ENCODE measurements around the gene PJVK. TPM values are rescaled to one million over a fixed set of nuclear protein-coding genes. Genes with fewer than 3 reads are reported as not detected.

PJVK gene
- polyA plus RNA-seq, 1 experiment, result 1.5 TPM

GRCh38 chr2:178415979-178416378 lies 35.2 kb upstream of the PJVK start:
- CTCF ChIA-PET, result interaction anchor here (1.5 to 8.8 kb wide), 7 partner anchors 15 to 303 kb away, joined by 3 to 175 read pairs (median 8); partner anchors contain the start of gene RBM45
- DNase-seq (ENCODE audit: low read depth), result no peak
- TF ChIP-seq, protein P1, sequence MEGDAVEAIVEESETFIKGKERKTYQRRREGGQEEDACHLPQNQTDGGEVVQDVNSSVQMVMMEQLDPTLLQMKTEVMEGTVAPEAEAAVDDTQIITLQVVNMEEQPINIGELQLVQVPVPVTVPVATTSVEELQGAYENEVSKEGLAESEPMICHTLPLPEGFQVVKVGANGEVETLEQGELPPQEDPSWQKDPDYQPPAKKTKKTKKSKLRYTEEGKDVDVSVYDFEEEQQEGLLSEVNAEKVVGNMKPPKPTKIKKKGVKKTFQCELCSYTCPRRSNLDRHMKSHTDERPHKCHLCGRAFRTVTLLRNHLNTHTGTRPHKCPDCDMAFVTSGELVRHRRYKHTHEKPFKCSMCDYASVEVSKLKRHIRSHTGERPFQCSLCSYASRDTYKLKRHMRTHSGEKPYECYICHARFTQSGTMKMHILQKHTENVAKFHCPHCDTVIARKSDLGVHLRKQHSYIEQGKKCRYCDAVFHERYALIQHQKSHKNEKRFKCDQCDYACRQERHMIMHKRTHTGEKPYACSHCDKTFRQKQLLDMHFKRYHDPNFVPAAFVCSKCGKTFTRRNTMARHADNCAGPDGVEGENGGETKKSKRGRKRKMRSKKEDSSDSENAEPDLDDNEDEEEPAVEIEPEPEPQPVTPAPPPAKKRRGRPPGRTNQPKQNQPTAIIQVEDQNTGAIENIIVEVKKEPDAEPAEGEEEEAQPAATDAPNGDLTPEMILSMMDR (IDR thresholded peaks at IDR 0.05; ENCODE audit: insufficient read depth, low read depth, low read length), result no peak
- POLR2A ChIA-PET, result no interaction called here
- Histone ChIP-seq H3K27me3 (ENCODE audit: control insufficient read depth, insufficient read depth, low read length) (no peaks in the 10 kb centered on the region), H3K36me3 (ENCODE audit: control insufficient read depth, insufficient read depth, low read length) (no peaks in the 10 kb centered on the region), H3K4me3 (ENCODE audit: low read depth, low read length) (no peak overlapping the region)

DNA sequence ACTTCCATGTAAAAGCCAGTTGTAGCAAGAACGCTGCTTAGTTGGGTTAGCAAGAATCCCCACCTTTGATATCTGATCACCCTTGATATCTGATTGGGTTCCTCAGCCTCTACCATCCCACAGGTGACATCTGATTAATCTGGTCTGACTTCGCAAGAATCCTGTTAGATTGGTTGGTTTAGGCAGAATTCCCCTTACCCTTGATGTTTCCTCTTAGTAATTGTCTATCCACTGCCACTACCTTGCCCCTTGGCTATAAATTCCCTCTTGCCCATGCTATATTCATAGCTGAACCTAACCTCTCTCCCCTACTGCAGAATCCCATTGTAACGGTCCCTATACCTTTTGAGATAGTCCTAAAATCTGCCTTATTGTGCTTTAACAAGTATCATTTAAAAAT lies 33.3 kb upstream of the PJVK start:
- no peaks in the 10 kb centered on the region for H3K36me3 ChIP-seq (ENCODE audit: control insufficient read depth, insufficient read depth, low read length)
- no peak overlapping the region for H3K4me3 ChIP-seq (ENCODE audit: low read depth, low read length)
- H3K27me3 ChIP-seq (ENCODE audit: control insufficient read depth, insufficient read depth, low read length), result no peaks in the 10 kb centered on the region
- TF ChIP-seq, protein P1 (IDR thresholded peaks at IDR 0.05; ENCODE audit: insufficient read depth, low read depth, low read length), result no peak
- POLR2A ChIA-PET, result no interaction called here
- CTCF ChIA-PET, result interaction anchor here (1.1 to 8.8 kb wide), 9 partner anchors 8 to 306 kb away, joined by 3 to 175 read pairs (median 8); partner anchors contain the start of gene RBM45
- no peak for DNase-seq (ENCODE audit: low read depth)

- Histone ChIP-seq H3K4me3 (ENCODE audit: low read depth, low read length) (no peak overlapping the region), H3K27me3 (ENCODE audit: control insufficient read depth, insufficient read depth, low read length) (no peaks in the 10 kb centered on the region), H3K36me3 (ENCODE audit: control insufficient read depth, insufficient read depth, low read length) (no peaks in the 10 kb centered on the region)
- TF ChIP-seq, protein P1 (IDR thresholded peaks at IDR 0.05; ENCODE audit: insufficient read depth, low read depth, low read length), result no peak
- ChIA-PET CTCF (interaction anchor here (0.5 to 8.8 kb wide), 13 partner anchors 8 to 307 kb away, joined by 3 to 175 read pairs (median 4); partner anchors contain the start of gene RBM45), POLR2A (no interaction called here)
- no peak for DNase-seq (ENCODE audit: low read depth)
These were observed 32.8 kb upstream of the PJVK start for GRCh38 chr2:178418426-178418825.

DNA sequence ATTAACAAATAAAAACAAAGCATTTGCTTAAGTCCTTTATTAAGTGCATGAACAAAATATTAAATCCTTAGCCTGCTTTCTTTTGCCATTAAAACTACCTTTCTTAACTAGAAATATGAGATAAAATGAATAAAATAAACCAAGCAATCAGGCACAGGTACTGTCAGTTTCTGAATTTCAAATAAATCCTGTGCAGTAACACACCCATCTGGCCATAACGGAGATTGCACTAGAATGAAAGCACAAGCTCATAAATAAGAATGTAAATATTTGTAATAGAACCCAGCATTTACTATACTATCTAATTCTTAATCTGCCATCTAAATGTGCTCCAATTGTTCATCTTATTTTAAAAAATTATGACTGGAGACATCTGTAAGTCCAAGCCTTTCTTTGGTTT lies 32.1 kb upstream of the PJVK start:
- H3K36me3 ChIP-seq (ENCODE audit: control insufficient read depth, insufficient read depth, low read length), result no peaks in the 10 kb centered on the region
- DNase-seq (ENCODE audit: low read depth), result no peak
- no peak overlapping the region for H3K4me3 ChIP-seq (ENCODE audit: low read depth, low read length)
- ChIA-PET CTCF (interaction anchor here (0.5 to 8.8 kb wide), 15 partner anchors 9 to 307 kb away, joined by 3 to 175 read pairs (median 4); partner anchors contain the start of gene RBM45), POLR2A (interaction anchor here (0.5 kb wide), 1 partner anchor 50 kb away, joined by 9 read pairs; no protein-coding TSS in a partner anchor)
- TF ChIP-seq, protein P1 (IDR thresholded peaks at IDR 0.05; ENCODE audit: insufficient read depth, low read depth, low read length), result peak; percentile 38; the same call in 1 of the 2 replicates
- H3K27me3 ChIP-seq (ENCODE audit: control insufficient read depth, insufficient read depth, low read length), result no peaks in the 10 kb centered on the region

DNA sequence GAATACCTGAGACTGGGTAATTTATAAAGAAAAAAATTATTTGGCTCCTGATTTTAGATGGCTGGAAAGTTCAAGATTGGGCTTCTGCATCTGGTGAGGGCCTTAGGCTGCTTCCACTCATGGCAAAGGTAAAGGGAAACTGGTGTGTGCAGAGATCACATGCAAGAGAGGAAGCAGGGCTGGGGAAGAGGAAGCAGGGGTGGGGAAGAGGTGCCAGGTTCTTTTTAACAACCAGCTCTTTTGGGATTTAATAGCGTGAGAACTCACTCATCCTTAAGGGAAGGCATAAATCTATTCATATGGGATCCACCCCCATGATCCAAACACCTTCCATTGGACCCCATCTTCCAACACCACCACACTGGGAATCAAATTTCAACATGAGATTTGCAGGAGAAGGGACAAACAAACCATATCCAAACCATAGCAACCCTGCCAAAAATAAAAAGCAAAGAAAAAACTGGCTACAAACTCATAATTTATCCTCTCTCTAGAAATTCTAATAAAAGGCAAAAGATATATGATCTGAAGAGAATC lies 30.6 kb upstream of the PJVK start:
- no peak for DNase-seq (ENCODE audit: low read depth)
- TF ChIP-seq, protein P1 (IDR thresholded peaks at IDR 0.05; ENCODE audit: insufficient read depth, low read depth, low read length), result no peak
- Histone ChIP-seq H3K27me3 (ENCODE audit: control insufficient read depth, insufficient read depth, low read length) (no peaks in the 10 kb centered on the region), H3K36me3 (ENCODE audit: control insufficient read depth, insufficient read depth, low read length) (no peaks in the 10 kb centered on the region), H3K4me3 (ENCODE audit: low read depth, low read length) (no peak overlapping the region)
- ChIA-PET CTCF (interaction anchor here (0.6 to 8.8 kb wide), 4 partner anchors 11 to 288 kb away, joined by 3 to 175 read pairs (median 10); no protein-coding TSS in a partner anchor), POLR2A (no interaction called here)

Data from BJ (cell line).